ENCODE results near the gene GFRA4. TPM values are rescaled to one million over a fixed set of nuclear protein-coding genes. Genes with fewer than 3 reads are reported as not detected.
A peak's percentile ranks its signal among the peaks of the same experiment; 100 is the strongest.

Gene GFRA4
- total RNA-seq, 5 donors from 2014 or later (not counting 1 experiment from before 2014, with no cell fraction given): not detected

GRCh38 chr20:3661060-3661813, 2.0 kb downstream of the GFRA4 start:
- ATAC-seq (replicated peaks in 1 of 4) (no peak), DNase-seq (no peak)
- Mint-ChIP-seq H3K4me3 (peak overlapping the region in 1 of 3 donors; percentile 64), H3K9me3 (no peaks in the 10 kb centered on the region), H3K27ac (no peak overlapping the region), H3K4me1 (peaks cover 9 to 29% (median 18%) of the 10 kb centered on the region in 3 donors), H3K36me3 (no peaks in the 10 kb centered on the region), H3K27me3 (peaks cover 27 to 49% of the 10 kb centered on the region in 2 donors)
- H3K27ac ChIP-seq (ENCODE audit: low read length): no peak overlapping the region
- H3K4me3 ChIP-seq (ENCODE audit: control insufficient read depth in 1 of 2, extremely low read depth in 1 of 2, low read length in 1 of 2): no peak overlapping the region
- H3K9me3 ChIP-seq: no peaks in the 10 kb centered on the region
- peaks cover 2 to 22% of the 10 kb centered on the region in 2 experiments for H3K4me1 ChIP-seq (ENCODE audit: control insufficient read depth in 1 of 2, extremely low read depth in 1 of 2, insufficient read depth in 2 of 2, low read length in 2 of 2)
- POLR2A ChIA-PET: no interaction called here
- CTCF ChIA-PET: no interaction called here
- no peaks in the 10 kb centered on the region for H3K36me3 ChIP-seq (ENCODE audit: control insufficient read depth in 2 of 2, extremely low read depth in 1 of 2, insufficient read depth in 1 of 2, low read length in 1 of 2)
- WGBS (ENCODE audit: insufficient coverage): 12% methylated on average over 54 of the region's 60 CpGs
- H3K27me3 ChIP-seq (replicated peaks in 1 of 2; ENCODE audit: control insufficient read depth in 2 of 2, extremely low read depth in 1 of 2, insufficient read depth in 2 of 2, low read length in 1 of 2): peaks cover 5 to 63% of the 10 kb centered on the region in 2 experiments

GRCh38 chr20:3660262-3661059, 2.7 kb downstream of the GFRA4 start:
- WGBS (ENCODE audit: insufficient coverage): 7% methylated on average over 69 of the region's 75 CpGs
- no peaks in the 10 kb centered on the region for H3K9me3 ChIP-seq
- no peaks in the 10 kb centered on the region for H3K36me3 ChIP-seq (ENCODE audit: control insufficient read depth in 2 of 2, extremely low read depth in 1 of 2, insufficient read depth in 1 of 2, low read length in 1 of 2)
- Mint-ChIP-seq H3K4me3 (peak overlapping the region in 1 of 3 donors; percentile 40), H3K4me1 (peaks cover under 1 to 21% (median 10%) of the 10 kb centered on the region in 3 donors), H3K36me3 (no peaks in the 10 kb centered on the region), H3K9me3 (no peaks in the 10 kb centered on the region), H3K27me3 (peaks cover 27 to 49% of the 10 kb centered on the region in 2 donors), H3K27ac (no peak overlapping the region)
- ChIA-PET CTCF (interaction anchor here in 1 of 2 donors (0.5 kb wide), 1 partner anchor 208 kb away, joined by 5 read pairs; no protein-coding TSS in a partner anchor), POLR2A (no interaction called here)
- peaks cover 5 to 60% of the 10 kb centered on the region in 2 experiments for H3K27me3 ChIP-seq (replicated peaks in 1 of 2; ENCODE audit: control insufficient read depth in 2 of 2, extremely low read depth in 1 of 2, insufficient read depth in 2 of 2, low read length in 1 of 2)
- peaks cover 0 to 14% of the 10 kb centered on the region in 2 experiments for H3K4me1 ChIP-seq (ENCODE audit: control insufficient read depth in 1 of 2, extremely low read depth in 1 of 2, insufficient read depth in 2 of 2, low read length in 2 of 2)
- H3K4me3 ChIP-seq (ENCODE audit: control insufficient read depth in 1 of 2, extremely low read depth in 1 of 2, low read length in 1 of 2): no peak overlapping the region
- ATAC-seq (replicated peaks in 1 of 4): no peak
- DNase-seq: no peak
- no peak overlapping the region for H3K27ac ChIP-seq (ENCODE audit: low read length)

- peak overlapping the region in 1 of 3 donors; percentile 40 for H3K4me3 Mint-ChIP-seq
- ChIA-PET POLR2A (no interaction called here), CTCF (interaction anchor here in 1 of 2 donors (0.5 kb wide), 1 partner anchor 209 kb away, joined by 5 read pairs; no protein-coding TSS in a partner anchor)
- Histone ChIP-seq H3K9me3 (no peaks in the 10 kb centered on the region), H3K4me1 (ENCODE audit: control insufficient read depth in 1 of 2, extremely low read depth in 1 of 2, insufficient read depth in 2 of 2, low read length in 2 of 2) (peaks cover 0 to 7% of the 10 kb centered on the region in 2 experiments), H3K36me3 (ENCODE audit: control insufficient read depth in 2 of 2, extremely low read depth in 1 of 2, insufficient read depth in 1 of 2, low read length in 1 of 2) (no peaks in the 10 kb centered on the region), H3K27me3 (replicated peaks in 1 of 2; ENCODE audit: control insufficient read depth in 2 of 2, extremely low read depth in 1 of 2, insufficient read depth in 2 of 2, low read length in 1 of 2) (peaks cover 5 to 64% of the 10 kb centered on the region in 2 experiments), H3K4me3 (ENCODE audit: control insufficient read depth in 1 of 2, extremely low read depth in 1 of 2, low read length in 1 of 2) (no peak overlapping the region), H3K27ac (ENCODE audit: low read length) (no peak overlapping the region)
- H3K9me3 Mint-ChIP-seq: no peaks in the 10 kb centered on the region
- 84% methylated on average over 10 of the region's 12 CpGs for WGBS (ENCODE audit: insufficient coverage)
- ATAC-seq (replicated peaks in 1 of 4): no peak
- no peaks in the 10 kb centered on the region for H3K36me3 Mint-ChIP-seq
- H3K27me3 Mint-ChIP-seq: peaks cover 27 to 46% of the 10 kb centered on the region in 2 donors
- H3K27ac Mint-ChIP-seq: no peak overlapping the region
- peaks cover 0 to 14% (median 7%) of the 10 kb centered on the region in 3 donors for H3K4me1 Mint-ChIP-seq
- no peak for DNase-seq
Observed at GRCh38 chr20:3659492-3660261, 3.5 kb downstream of the GFRA4 start.

- no peak overlapping the region for H3K4me3 Mint-ChIP-seq
Observed at GRCh38 chr20:3658716-3659491, 4.3 kb downstream of the GFRA4 start.

GRCh38 chr20:3658019-3658715, 5.0 kb downstream of the GFRA4 start:
- H3K9me3 Mint-ChIP-seq: peaks cover 0 to 8% (median 5%) of the 10 kb centered on the region in 3 donors
- Histone ChIP-seq H3K36me3 (ENCODE audit: control insufficient read depth in 2 of 2, extremely low read depth in 1 of 2, insufficient read depth in 1 of 2, low read length in 1 of 2) (no peaks in the 10 kb centered on the region), H3K4me1 (ENCODE audit: control insufficient read depth in 1 of 2, extremely low read depth in 1 of 2, insufficient read depth in 2 of 2, low read length in 2 of 2) (peaks cover 0 to 9% of the 10 kb centered on the region in 2 experiments), H3K27me3 (replicated peaks in 1 of 2; ENCODE audit: control insufficient read depth in 2 of 2, extremely low read depth in 1 of 2, insufficient read depth in 2 of 2, low read length in 1 of 2) (peaks cover 2 to 58% of the 10 kb centered on the region in 2 experiments), H3K27ac (ENCODE audit: low read length) (no peak overlapping the region), H3K4me3 (ENCODE audit: control insufficient read depth in 1 of 2, extremely low read depth in 1 of 2, low read length in 1 of 2) (no peak overlapping the region), H3K9me3 (no peaks in the 10 kb centered on the region)
- ChIA-PET CTCF (no interaction called here), POLR2A (no interaction called here)
- H3K4me1 Mint-ChIP-seq: peaks cover 0 to 16% (median 11%) of the 10 kb centered on the region in 3 donors
- ATAC-seq (replicated peaks in 1 of 4): no peak
- H3K27ac Mint-ChIP-seq: no peak overlapping the region
- peaks cover 24 to 44% of the 10 kb centered on the region in 2 donors for H3K27me3 Mint-ChIP-seq
- WGBS (ENCODE audit: insufficient coverage): 91% methylated on average over 7 of the region's 7 CpGs
- DNase-seq: peak in 1 of 35 experiments; percentile 0
- H3K4me3 Mint-ChIP-seq: no peak overlapping the region
- H3K36me3 Mint-ChIP-seq: no peaks in the 10 kb centered on the region

More at GRCh38 chr20:3658716-3659491, 4.3 kb downstream of the GFRA4 start:
- Mint-ChIP-seq H3K27me3 (peaks cover 25 to 46% of the 10 kb centered on the region in 2 donors), H3K9me3 (peaks cover 0 to under 1% (median 0%) of the 10 kb centered on the region in 3 donors), H3K27ac (no peak overlapping the region), H3K4me1 (peaks cover 0 to 13% (median 7%) of the 10 kb centered on the region in 3 donors), H3K36me3 (no peaks in the 10 kb centered on the region)
- Histone ChIP-seq H3K9me3 (no peaks in the 10 kb centered on the region), H3K27ac (ENCODE audit: low read length) (no peak overlapping the region), H3K4me3 (ENCODE audit: control insufficient read depth in 1 of 2, extremely low read depth in 1 of 2, low read length in 1 of 2) (no peak overlapping the region), H3K27me3 (replicated peaks in 1 of 2; ENCODE audit: control insufficient read depth in 2 of 2, extremely low read depth in 1 of 2, insufficient read depth in 2 of 2, low read length in 1 of 2) (peaks cover 5 to 64% of the 10 kb centered on the region in 2 experiments), H3K4me1 (ENCODE audit: control insufficient read depth in 1 of 2, extremely low read depth in 1 of 2, insufficient read depth in 2 of 2, low read length in 2 of 2) (peaks cover 0 to 7% of the 10 kb centered on the region in 2 experiments), H3K36me3 (ENCODE audit: control insufficient read depth in 2 of 2, extremely low read depth in 1 of 2, insufficient read depth in 1 of 2, low read length in 1 of 2) (no peaks in the 10 kb centered on the region)
- CTCF ChIA-PET: no interaction called here
- no peak for ATAC-seq (replicated peaks in 1 of 4)
- peak in 1 of 35 experiments; percentile 7 for DNase-seq
- WGBS (ENCODE audit: insufficient coverage): 33% methylated on average over 4 of the region's 8 CpGs
- POLR2A ChIA-PET: no interaction called here
